ENCODE results near the gene LINGO1. TPM values are rescaled to one million over a fixed set of nuclear protein-coding genes. Genes with fewer than 3 reads are reported as not detected.

Gene LINGO1
- polyA plus RNA-seq, 1 donor: 12.8 TPM

DNA sequence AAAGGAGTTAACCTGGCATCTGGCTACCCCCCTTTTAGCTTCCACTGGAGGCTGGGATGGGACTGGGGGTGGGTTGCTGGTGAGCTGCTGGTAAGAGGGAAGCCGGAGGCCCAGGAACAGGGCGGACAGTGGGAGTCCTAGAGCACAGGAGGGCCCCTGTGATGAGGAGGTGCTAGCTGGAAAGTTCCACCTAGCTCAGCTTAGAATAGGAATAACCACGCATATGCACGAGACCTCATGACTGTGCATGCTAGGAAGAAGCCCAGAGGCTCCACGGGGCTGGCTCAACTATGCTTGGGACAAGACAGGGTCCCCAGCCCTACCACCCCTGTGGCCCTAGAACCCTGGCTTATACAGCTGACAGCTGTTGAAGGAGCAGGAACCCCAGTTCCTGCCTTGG, 34.1 kb downstream of the LINGO1 start:
- no peak for DNase-seq

DNA sequence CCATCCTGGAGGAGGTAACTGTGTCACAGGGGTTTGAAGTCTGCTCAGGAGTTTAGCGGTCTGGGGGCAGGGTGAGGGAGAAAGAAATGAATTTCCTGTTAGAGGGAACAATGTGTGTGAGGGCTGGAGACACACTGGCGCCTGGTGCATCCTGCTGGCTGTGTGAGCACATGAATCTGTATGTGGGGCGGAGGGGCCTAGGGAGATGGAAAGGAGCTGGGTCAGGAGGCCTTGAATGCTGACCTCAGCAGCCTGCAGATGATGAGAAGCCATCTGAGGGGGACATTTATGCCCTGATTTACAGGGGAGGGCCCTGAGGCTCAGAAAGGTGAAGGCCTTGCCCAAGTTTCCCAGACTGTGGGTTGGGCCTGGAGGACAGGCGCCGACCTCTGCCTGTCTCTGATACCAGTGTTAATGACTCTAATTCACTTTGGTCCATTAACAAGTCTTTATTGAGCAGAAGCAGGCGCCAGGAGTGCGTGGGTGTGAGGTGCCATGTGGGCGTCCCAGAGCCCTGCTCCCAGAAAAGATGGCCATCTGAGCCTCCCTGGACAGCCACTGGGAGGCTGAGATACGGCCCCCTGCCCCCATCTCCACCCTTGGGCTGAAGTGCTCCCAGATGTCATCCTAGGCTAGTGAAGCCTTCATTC, 34.8 kb downstream of the LINGO1 start:
- DNase-seq: no peak

DNA sequence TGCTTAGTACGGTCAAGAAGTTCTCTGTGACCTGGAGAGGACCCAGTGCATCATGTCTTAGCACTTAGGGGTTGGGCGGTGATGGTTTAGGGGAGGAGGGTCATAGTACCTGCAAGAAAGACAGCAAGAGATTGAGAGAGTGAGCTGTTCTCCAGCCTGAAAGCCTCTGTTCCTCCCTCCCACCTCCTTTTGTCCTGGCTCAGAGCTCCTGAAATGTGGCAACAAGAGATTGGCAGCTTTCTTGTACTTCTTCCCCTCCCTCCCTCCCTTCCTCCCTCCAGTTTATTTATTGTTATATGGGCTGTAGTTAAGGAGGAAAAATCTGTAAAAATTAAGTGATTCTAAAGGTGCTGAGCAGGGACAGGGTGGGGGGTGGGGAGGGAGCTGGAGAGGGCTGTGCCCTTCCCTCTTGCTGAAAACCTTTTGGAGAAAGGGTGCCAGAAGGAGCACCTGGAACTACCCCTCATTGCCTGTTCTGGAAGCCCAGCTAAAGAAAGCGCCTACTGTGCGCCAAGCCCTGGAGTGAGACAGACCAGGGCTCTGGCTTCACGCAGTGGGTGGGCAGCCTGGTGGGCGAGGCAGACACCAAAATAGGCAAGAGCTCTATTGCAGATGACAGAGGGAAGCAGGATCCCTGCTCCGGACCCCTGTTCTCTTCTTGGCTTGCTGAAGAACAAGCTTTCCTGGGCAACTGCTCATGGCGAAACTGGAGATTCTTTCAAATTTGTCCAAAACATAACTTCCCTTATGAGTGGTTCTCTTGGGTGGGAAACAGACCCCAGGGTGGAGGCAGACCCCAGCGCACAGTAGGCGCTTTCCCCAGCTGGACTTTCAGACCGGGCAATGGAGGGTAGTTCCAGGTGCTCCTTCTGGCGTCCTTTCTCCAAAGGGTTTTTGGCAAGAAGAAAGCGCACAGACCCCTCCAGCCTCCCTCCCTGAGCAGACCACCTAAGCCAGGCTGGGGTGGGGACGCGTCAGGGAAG, 35.6 kb downstream of the LINGO1 start:
- no peak for DNase-seq

DNA sequence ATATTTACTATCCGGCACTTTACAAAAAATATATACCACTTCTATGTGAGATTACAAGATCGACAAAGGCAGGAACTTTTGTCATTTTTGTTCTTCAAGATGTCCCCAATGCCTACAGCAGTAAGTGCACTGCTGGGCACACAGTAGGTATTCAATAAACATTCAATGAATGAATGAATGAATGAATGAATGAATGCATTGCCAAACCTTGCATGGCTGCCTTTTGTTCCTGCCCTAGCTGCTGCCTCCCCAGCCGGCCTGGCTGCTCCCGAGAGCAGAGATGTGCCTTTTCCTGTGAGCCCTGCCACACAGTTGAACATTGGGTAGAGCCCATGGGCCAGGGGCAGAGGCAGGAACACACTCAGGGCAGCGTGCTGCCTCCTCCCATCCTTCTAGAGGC, 37.5 kb downstream of the LINGO1 start:
- no peak for DNase-seq

DNA sequence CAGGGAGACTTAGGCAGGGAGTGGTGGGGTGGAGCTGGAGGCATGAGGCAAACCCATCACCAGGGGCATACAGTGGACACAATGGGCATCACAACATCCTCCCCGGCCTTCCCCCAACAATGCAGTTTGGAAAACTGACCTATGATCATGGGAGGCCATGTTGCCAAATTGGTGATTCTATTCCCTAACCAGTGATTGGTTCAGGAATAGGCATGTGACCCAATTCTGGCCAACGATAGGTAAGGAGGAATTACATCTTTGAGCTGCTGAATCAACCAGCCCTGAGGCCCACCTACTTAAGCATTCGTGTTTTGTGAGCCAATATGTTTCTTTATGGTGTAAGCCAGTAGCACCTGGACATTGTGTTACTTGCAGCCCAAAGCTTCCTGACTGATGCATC, 40.0 kb downstream of the LINGO1 start:
- DNase-seq: no peak

DNA sequence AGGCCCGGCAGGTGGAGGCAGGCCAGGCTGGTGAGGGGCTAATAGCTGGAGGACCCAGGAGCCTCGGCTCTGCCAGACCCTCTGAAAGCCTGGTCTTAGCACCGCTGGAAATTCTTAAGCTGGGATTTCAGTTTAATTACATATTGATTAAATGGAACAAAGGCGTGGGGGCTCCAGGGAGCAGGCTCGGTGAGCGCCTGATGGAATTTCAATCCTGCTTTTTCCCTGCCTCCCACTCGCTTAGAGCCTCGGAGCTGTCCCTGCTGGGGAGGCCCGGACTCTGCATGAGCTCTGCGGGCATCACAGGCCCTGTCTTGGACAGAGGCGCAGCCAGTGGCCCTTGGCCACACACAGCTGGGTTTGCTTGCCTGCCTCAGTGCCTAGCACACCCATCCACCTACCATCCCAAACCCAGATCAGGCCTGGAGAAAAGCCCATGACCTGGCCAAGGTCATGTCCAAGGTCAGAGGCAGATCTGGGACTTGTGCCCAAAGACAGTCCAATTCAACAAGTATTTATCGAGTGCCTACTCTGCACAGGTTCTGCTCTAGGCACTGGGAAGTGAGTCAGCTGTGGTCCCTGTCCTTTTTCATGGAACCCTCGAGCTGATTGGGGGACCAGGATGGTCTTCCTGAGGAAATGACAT, 40.6 kb downstream of the LINGO1 start:
- no peak for DNase-seq

DNA sequence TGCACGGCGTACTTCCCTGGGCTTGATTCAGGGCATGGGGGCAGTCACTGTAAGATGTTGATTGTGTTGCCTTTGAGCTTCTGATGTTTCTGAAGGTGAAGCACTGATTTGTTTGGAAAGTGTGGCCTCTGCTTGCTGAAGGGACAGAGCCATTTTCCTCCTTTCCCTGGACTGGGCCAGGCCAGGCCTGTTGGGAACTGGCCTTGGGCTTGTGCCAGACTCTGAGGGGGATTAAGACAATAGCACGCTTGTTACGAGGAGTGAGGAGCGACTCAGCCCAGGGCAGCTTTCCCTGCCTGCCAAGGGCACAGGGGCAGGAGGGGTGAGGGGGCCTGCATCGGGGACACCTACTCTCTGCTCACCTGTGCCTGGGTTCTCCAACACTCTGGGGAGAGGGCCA, 42.9 kb downstream of the LINGO1 start:
- DNase-seq: no peak

DNA sequence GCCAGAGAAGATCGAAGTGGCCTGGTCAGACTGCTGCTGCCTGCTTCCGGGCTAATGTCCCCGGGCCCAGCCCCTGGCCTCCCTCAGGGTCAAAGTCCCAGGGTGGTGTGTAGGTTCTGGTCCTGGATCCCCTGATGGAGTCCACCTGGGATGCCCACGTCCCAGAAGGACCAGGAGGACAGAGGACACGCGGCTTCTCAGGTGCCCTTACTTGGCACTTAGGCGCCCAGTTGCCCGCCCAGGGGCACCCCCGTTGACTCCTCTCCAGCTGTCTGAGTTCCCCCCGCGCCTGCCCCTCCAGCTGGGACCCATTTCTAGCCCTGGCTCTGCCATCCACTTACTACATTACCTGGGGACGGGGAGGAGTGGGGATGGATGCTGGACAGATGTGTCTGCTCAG, 44.6 kb downstream of the LINGO1 start:
- DNase-seq: no peak

DNA sequence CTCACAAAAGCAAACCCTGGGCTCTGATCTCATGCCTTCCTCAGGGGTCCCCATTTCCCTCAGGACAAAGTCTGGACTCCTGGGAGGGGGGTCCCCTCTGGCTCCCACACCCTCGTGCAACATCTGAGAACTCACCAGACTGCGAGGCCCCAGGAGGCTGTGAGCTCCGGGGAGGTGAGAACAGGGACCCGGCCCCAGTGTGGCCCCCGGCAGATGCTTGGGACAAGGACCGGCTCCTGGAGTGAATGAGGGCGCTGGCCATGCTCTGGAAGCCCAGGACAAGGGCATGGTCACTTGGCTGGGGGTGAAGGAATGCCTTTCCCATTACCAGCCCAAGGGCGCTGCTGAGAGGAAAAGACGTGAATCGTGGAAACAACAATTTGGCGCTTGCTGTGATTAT, 48.0 kb downstream of the LINGO1 start:
- no peak for DNase-seq

DNA sequence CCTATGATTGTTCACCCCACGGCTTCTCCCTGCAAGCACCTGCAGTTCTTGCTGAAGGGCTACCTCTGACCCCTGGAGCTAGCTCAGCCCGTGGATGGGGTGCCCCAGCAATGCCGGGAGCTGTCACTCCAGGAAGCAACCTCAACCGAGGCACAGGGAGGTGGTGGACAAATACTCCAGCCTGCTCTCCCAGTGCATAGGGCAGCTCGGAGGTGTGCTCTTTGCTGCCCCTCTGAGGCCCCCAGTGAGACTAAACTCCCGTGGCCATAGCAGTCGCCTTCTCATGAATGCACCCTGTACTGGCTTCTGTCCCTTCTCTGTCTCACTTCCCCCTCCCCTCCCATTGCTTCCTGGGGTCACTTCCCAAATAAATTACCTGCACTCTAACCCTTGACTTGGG, 48.5 kb downstream of the LINGO1 start:
- DNase-seq: no peak

DNA sequence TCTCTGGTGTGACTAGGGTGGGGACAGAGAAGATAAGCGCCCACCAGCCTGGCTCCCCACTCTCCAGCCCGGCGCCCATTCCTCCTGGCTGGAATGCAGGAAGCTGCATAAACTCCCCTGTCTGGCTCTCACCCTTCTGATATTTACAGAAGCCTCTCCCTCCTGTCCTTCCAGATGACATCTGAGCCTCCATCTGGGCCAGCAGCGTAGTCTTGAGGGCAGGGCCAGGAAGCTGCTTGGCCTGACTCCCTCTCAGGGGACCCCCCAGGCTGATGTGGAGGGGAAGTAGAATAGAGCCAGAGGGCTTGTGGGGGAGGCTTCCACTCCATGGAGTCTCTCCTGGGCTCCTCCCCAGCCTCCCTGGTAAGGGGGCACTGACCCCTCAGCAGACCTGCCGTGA, 49.9 kb downstream of the LINGO1 start:
- DNase-seq: no peak

DNA sequence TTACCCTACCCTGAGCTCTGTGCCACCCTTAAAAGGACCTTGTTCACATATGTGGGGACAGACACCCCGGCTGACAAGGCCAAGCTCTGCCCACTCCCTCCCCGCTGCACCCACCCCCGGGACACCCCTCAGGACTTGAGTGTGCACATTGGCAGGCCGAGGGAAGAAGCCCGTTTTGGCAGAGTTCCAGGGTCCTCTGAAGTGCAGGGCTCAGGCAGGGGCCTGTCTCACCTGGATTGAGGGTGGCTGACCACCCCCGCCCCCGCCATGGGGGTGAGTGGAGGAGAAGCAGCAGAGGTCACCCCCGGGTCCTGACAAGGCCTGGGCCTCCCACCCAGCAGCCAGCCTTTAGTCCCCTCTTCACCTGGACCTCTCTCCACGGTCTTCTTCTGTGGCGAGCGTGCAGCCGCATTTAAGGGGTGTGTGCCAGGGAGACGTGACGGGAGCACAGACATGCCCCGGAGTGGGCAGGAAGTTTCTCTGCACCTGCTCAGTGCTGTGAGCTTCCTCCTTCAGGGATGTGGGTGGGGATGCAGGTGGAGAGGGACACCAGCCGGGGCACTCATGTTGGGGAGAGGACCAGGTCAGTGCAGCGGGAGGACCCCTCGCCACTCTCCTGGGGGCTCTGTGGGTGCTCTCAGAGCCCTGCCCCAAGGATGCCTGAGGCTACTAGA, 50.7 kb downstream of the LINGO1 start:
- no peak for DNase-seq

DNA sequence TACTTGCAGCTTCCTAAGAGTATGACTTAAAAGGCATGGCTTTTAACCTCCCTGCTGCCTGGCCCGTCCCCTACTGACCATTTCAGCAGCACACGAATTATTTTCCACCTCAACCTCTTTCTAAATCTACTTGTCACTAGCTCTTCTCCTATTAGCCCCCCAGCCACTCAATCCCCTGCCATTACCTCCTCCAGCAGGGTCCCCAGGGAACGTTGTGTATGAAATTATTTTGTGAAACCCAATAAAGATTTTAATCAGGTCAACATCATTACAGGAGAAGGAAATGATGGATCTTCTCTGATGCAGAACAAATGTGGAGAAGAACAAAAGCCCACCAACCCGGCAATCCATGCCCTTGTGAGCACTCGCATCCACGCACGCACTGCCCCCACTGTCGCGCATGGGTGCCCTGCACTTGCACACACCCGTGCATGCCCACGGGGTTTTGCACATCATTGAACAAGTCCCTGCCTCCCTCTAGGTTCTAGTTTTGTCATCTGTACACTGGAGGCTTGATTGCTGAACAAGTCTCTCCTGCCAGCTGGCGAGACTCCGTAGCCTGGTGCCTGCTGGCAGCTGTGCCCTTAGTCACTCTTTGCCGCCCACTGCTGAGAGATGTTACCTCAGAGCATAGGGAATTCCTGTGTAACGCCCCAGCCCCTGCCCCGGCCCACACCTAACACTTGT, 51.6 kb downstream of the LINGO1 start:
- DNase-seq: no peak

DNA sequence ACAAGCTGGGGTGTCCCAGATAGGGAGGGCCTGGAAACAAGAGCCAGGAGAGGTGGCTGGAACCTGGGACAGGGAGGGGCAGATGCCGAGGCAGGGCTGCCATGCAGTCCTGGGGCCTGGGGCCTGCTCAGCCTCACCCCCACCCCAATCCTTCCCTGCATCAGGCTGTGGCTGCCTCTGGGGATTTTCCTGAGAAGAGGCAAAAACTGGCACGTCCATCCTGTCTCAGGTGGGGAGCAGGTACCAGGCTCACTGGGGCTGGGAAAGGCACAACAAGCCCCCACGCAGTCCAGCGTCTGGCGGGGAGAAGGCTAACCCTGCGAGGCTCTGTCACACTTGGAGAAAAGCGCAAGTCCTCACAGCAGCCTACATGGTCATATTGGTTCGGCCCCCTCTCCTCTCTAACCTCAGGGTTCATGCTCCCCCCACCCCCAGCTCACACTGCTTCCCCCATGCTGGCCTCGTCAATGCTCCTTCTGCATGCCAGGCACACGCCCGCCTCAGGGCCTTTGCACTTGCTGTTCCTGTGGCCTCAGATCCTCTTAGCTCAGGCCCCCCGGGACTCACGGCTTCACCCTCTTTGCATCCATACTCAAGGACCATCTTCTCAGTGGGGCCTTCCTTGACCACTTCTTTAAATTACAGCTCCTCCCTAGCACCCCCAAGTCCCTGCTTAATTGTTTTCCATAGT, 53.1 kb downstream of the LINGO1 start:
- DNase-seq: no peak

DNA sequence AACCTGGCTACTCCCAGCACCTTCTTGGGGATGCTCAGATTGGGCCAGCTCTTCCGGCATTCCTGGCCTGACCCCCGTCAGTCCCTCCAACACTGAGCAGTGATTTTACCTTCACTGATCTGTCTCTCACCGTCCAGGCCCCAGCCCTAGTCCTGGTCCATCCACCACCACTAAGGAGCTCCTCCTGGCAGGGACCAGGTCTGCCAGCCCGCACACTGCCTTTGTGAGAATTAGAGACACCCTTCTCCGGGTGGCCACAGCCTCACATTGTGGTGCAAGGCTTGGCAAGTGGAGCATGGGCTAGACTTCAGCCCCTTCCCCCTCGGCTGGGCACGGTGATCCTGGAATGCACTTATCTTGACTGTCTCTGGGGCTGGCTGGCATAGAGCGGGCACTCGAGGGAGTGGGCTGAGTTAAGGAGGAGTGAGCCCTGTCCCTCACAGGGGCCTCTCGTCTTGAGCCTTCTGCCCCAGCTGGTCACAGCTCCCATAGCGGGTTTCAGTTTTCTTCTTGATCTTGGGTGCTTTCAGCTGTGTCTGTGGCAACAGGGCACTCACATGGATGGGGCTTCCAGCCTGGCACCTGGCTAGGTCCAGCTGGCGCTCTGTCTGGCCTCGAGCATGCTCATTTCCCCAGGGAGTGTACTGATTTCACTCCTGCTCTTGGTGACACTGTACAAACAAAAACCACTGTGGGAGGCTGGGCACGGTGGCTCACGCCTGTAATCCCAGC, 53.9 kb downstream of the LINGO1 start:
- DNase-seq: no peak

DNA sequence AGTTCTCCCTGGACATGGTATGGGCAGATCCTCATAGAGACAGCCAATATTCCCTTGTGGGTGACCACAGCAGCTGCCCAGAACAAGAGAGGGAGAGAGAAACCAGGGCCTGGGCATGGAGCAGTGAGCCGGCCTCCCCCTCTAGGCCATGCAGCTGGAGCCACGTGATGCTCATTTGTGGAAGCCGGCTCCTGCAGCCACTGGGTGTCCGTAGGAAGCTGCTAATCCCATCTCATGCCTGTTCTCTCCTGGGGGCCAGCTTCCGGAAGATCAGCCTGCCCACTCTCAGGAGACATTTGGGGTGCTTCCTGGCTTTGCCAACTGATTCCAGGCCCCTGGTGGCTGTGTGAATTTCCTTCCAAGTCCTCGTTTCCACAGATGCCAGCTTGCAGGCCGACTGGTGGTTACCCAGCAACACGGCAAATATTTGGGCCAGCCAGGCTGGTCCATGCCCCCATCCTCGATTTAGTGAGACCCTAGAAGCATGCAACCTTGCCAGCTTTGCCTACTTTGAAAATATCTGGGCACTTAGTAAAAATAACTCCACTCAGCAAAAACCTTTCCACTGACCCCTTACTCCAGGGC, 55.3 kb downstream of the LINGO1 start:
- DNase-seq: no peak

DNA sequence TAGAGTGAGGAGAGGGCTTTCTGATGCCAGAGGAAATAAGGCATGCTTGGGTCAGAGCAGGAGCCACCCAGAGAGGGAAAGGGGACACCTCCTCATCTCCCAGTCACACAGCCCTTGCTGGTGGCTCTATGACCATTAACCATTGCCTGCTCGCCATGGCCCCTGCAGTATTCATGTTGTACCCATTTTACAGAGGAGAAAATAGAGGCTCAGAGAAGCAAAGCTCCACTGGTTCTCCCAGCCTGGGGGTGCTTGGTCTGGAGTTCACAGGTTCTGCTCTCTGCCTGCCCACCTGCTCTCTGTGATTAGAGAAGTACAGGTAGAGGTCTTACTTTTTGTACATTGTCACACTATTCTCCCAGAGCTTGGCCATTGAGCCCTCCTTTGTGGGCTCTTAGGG, 56.2 kb downstream of the LINGO1 start:
- no peak for DNase-seq

DNA sequence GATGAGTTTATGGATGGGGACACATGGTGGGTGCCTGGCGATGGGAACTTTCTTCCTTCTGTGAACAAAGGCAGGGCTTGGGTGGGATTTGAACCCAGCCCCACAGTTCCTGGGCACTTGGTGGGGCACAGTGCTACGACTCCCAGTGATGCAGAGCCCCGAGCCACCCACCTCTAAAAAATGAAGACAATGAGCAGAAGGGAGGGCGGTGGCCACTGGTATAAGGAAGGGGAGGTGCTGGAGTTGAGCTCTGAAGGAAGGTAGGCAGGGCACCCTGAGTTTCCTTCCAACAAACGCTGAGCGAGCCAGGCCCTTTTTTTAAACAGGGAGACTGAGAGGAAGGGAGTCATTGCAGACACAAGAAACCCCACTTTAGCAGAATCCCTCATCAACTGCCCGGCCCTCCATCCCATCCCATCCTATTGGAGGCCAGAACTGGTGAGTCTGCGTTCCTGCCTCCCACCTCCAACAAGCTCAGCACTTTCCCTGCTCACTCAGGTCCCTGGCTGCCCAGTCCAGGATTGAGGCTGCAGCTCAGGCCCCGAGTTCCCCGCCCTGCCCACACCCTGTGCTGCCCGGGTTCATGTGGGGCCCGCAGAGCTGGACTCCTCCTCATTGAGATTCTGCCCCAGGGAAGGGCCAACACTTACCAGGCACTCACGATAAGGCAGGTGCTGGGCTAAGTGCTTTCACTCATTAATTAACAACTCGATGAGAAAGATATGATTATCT, 57.3 kb downstream of the LINGO1 start:
- no peak for DNase-seq

DNA sequence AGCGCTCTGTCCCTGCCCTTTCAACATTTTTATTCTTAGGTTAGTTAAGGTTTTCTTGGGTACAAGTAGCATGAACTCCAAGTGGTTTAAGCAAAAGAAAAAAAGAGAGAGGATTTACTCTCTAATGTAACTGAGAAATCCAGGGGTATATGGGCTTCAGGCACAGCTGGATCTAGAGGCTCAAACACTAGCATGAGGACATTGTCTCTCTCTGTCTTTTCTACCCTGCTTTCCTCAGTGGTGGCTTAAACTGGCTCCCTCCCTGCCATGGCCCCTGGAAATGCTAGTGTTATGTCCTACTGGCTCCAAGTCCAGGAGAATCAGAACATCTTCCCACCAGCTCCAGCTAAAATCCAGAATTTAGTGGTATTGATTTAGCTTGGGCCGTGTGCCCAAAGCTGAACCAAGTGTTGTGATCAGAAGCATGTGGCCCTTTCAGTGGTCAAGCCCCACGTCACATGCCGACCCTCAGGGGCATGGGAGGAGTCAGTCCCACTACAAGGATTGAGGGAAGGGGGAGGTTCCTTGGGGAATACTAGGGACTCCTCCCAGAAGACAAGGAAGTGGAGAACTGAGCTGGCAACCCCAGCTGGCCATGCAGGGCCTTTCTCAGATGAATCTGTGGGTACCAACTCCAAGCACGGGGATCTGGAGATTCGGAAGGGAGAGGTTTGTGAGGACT, 58.0 kb downstream of the LINGO1 start:
- DNase-seq: no peak
